Measurements from ENCODE around the gene MICAL3.

GRCh38 chr22:17912945-17913721 lies 111.2 kb downstream of the MICAL3 start:
- TF ChIP-seq CTCF (IDR thresholded peaks at IDR 0.05; ENCODE audit: poor library complexity, severe bottlenecking): no peak
- TF ChIP-seq EZH2 (IDR thresholded peaks at IDR 0.05; ENCODE audit: borderline replicate concordance, insufficient read depth, low read length, poor library complexity, severe bottlenecking): no peak
- no peak for TF ChIP-seq MXI1 (conservative IDR thresholded peaks at IDR 0.05; ENCODE audit: poor library complexity, severe bottlenecking)
- TF ChIP-seq TAF1 (IDR thresholded peaks at IDR 0.05; ENCODE audit: low read depth): no peak
- no peak for TF ChIP-seq POLR2AphosphoS5 (IDR thresholded peaks at IDR 0.05)
- no peak for TF ChIP-seq REST (IDR thresholded peaks at IDR 0.05; ENCODE audit: borderline replicate concordance)
- TF ChIP-seq EP300 (conservative IDR thresholded peaks at IDR 0.05; ENCODE audit: poor library complexity, severe bottlenecking): no peak
- TF ChIP-seq RAD21 (conservative IDR thresholded peaks at IDR 0.05): no peak
- TF ChIP-seq SMC3 (conservative IDR thresholded peaks at IDR 0.05; ENCODE audit: poor library complexity): no peak

Data from neural cell (in vitro differentiated cells).